Calu3 (cell line): ENCODE measurements around the gene APC2. TPM values are rescaled to one million over a fixed set of nuclear protein-coding genes. Genes with fewer than 3 reads are reported as not detected.
"Not testable (repeated sequence)": the region's sequence is repeated elsewhere in the genome, so short reads cannot be mapped to it uniquely, and the experiment has no call there.

Source experiments
- BruUV-seq: library from RNA; stranded (reverse); fragments of 400-500 nt; replicated peaks from 2 replicates; lab custom pipeline; 2021; lab: Mats Ljungman, UMichigan
- CTCF ChIA-PET: fragments of 300-600 bp; sonication (Branson Sonifier 250); formaldehyde crosslinking; loops from one replicate; lab custom pipeline; 2022; ENCODE audit warnings: antibody characterized with exemption; lab: Charles Lee
- DNase-seq: peaks from one replicate; pipeline ENCODE4 v3.0.0; 2022
- H3K27ac Mint-ChIP-seq: one replicate; pipeline ENCODE4 v1.8.0; 2022; ENCODE audit warnings: mixed read lengths; ENCODE audit not compliant: unreplicated experiment
- H3K27me3 Mint-ChIP-seq: one replicate; pipeline ENCODE4 v1.8.0; 2022; ENCODE audit warnings: mixed read lengths; ENCODE audit not compliant: unreplicated experiment
- H3K36me3 Mint-ChIP-seq: one replicate; pipeline ENCODE4 v1.8.0; 2022; ENCODE audit warnings: mild to moderate bottlenecking, moderate library complexity, mixed read lengths; ENCODE audit not compliant: insufficient read depth, unreplicated experiment
- H3K4me1 Mint-ChIP-seq: one replicate; pipeline ENCODE4 v1.8.0; 2022; ENCODE audit warnings: mild to moderate bottlenecking, low read depth, mixed read lengths; ENCODE audit not compliant: unreplicated experiment
- H3K4me3 Mint-ChIP-seq: one replicate; pipeline ENCODE4 v1.8.0; 2022; ENCODE audit warnings: mild to moderate bottlenecking, low read depth, moderate library complexity, mixed read lengths; ENCODE audit not compliant: unreplicated experiment
- H3K9me3 Mint-ChIP-seq: one replicate; pipeline ENCODE4 v1.8.0; 2022; ENCODE audit warnings: low read depth, mixed read lengths; ENCODE audit not compliant: unreplicated experiment
- intact Hi-C: fragments of 100-400 bp; cut with micrococcal nuclease; formaldehyde crosslinking; loops from one replicate; pipeline ENCODE4 v1.10.0; 2022; ENCODE audit not compliant: unreplicated experiment
- total RNA-seq: library from RNA; stranded (reverse); gene quantifications from 2 replicates; pipeline ENCODE4 v1.2.3, GENCODE V29; 2022
- TF ChIP-seq, protein P1 (sequence below): fragments of 200-600 bp; IDR thresholded peaks from one replicate; pipeline ENCODE4 v1.8.0; 2022; ENCODE audit warnings: antibody characterized with exemption; ENCODE audit not compliant: unreplicated experiment

Gene APC2
- total RNA-seq, 1 experiment from 2014 or later, result 0.12 TPM

DNA sequence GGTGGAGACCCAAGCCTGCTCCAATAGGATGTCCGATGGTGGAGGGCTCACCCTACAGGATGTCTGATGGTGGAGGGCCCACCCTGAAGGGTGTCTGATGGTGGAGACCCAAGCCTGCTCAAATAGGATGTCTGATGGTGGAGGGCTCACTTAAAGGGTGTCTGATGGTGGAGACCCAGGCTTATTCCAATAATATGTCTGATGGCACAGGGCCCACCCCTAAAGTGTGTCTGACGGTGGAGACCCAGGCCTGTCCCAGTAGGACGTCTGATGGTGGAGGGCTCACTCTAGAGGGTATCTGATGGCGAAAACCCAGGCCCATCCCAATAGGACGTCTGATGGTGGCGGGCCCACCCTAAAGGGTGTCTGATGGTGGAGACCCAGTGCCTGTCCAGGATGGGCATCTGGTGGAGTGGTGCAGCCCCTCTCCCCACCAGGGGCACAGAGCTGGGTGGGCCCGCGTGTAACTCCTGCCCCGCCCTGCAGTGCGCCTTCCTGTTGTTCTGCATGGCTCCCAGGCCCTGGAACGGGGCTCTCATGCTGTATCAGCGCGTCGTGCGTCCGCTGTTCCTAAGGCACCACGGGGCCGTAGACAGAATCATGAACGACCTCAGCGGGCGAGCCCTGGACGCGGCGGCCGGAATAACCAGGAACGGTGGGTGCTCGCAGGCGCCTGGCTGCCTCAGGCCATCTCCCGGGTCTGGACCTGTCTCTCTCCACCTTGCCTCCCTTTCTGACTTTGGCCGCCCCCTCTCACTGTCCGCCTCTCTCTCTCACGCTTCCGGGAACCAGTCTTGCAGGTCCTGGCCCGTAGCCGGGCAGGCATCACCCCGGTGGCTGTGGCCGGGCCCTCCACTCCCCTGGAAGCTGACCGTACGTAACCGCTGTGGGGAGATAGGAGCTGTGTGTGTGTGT lies 46.1 kb downstream of the APC2 start:
- no TSS peak for BruUV-seq
- H3K27me3 Mint-ChIP-seq, result peaks cover 11% of the 10 kb centered on the region
- peaks cover 21% of the 10 kb centered on the region for H3K4me1 Mint-ChIP-seq
- TF ChIP-seq, protein P1, sequence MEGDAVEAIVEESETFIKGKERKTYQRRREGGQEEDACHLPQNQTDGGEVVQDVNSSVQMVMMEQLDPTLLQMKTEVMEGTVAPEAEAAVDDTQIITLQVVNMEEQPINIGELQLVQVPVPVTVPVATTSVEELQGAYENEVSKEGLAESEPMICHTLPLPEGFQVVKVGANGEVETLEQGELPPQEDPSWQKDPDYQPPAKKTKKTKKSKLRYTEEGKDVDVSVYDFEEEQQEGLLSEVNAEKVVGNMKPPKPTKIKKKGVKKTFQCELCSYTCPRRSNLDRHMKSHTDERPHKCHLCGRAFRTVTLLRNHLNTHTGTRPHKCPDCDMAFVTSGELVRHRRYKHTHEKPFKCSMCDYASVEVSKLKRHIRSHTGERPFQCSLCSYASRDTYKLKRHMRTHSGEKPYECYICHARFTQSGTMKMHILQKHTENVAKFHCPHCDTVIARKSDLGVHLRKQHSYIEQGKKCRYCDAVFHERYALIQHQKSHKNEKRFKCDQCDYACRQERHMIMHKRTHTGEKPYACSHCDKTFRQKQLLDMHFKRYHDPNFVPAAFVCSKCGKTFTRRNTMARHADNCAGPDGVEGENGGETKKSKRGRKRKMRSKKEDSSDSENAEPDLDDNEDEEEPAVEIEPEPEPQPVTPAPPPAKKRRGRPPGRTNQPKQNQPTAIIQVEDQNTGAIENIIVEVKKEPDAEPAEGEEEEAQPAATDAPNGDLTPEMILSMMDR, result no peak
- no peak for DNase-seq
- no peaks in the 10 kb centered on the region for H3K9me3 Mint-ChIP-seq
- intact Hi-C loops, result no loop called here
- H3K27ac Mint-ChIP-seq, result no peak overlapping the region
- CTCF ChIA-PET, result no interaction called here
- peaks cover 5% of the 10 kb centered on the region for H3K36me3 Mint-ChIP-seq
- peak overlapping the region; percentile 53 for H3K4me3 Mint-ChIP-seq

DNA sequence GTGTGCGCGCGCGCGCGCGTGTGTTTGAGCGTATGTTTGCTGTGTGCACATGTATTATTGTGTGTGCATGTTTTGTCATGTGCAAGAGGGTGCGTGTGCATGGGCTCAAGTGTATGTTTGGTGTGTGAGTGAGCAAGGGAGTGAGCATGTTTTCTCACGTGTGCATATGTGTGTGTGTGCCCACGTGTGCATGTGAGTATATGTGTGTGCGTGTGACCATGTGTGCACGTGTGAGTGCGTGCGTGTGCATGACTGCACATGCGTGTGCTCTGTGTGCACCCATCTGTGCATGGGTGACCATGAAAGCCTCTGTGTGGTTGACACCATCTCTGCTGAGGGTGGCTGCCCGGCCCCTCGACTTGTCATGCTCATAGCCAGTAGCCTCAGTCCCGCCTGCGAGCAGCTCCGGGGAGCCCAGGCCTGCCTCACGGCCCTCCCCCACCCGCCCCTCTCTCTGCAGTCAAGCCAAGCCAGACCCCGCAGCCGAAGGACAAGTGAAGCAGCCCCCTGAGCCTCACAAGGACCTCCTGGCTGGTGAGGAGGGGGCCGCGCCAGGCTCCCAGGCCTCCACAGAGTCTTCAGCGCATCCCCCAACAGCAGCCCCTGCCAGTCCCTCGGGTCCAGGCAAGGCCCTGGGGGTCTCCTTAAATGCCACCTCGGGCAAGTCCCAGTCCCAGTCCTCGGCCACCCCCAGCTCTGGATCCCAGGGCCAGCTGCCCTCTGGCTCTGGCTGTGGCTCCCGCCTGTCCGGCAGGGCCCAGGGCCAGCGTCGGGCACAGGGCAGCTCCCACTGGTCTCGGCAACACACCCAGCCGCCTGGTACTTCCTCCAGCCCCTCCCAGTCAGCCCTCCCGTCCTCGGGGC lies 47.0 kb downstream of the APC2 start:
- BruUV-seq, result no TSS peak

DNA sequence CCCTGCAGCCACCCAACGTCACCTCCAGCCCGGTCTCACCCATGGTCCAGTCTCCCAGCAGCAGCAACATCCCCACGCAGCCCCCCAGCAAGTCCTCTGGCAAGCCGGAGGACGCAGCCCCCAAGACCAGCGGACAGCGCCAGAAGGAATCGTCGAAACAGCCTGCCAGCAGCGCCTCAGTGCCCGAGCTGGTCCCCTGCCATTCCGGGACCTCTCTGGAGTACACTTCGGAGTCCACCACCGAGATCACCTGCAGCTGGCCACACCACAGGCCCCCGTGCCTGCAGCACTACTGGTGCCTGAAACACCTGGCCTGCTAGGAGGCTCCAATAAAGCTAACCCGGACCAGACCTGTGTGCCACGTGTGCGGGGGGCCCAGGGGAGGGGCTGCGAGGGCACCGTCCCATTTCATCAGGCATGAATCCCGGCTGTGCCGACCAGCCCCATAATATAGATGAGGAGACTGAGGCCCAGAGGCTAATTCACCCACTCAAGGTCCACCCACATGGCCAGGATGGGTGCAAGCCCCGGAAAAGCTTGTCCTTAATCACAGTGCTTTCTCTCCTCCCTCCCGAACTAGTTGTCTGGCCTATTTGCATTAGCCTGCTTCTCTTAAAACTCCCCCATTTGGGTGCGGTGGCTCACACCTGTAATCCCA lies 47.8 kb downstream of the APC2 start:
- H3K4me1 Mint-ChIP-seq, result peaks cover 9% of the 10 kb centered on the region
- intact Hi-C loops, result no loop called here
- CTCF ChIA-PET, result no interaction called here

More for the DNA sequence above, 47.0 kb downstream of the APC2 start:
- TF ChIP-seq, protein P1, result no peak
- intact Hi-C loops, result no loop called here
- Mint-ChIP-seq H3K4me1 (peaks cover 17% of the 10 kb centered on the region), H3K9me3 (no peaks in the 10 kb centered on the region), H3K27me3 (peaks cover 11% of the 10 kb centered on the region), H3K36me3 (peaks cover 5% of the 10 kb centered on the region), H3K27ac (no peak overlapping the region), H3K4me3 (peak overlapping the region; percentile 53)
- no peak for DNase-seq
- CTCF ChIA-PET, result no interaction called here

DNA sequence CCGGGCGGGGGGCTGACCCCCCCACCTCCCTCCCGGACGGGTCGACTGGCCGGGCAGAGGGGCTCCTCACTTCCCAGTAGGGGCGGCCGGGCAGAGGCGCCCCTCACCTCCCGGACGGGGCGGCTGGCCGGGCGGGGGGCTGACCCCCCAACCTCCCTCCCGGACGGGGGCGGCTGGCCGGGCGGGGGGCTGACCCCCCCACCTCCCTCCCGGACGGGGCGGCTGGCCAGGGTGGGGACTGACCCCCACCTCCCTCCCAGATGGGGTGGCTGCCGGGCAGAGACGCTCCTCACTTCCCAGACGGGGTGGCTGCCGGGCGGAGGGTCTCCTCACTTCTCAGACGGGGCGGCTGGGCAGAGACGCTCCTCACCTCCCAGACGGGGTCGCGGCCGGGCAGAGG lies 49.3 kb downstream of the APC2 start:
- H3K36me3 Mint-ChIP-seq, BruUV-seq, H3K27ac Mint-ChIP-seq, H3K4me3 Mint-ChIP-seq, CTCF ChIA-PET, H3K4me1 Mint-ChIP-seq, DNase-seq, H3K9me3 Mint-ChIP-seq, intact Hi-C loops: not testable (repeated sequence)
- peaks cover 11% of the 10 kb centered on the region for H3K27me3 Mint-ChIP-seq

More for the DNA sequence above, 47.8 kb downstream of the APC2 start:
- Mint-ChIP-seq H3K4me3 (no peak overlapping the region), H3K9me3 (no peaks in the 10 kb centered on the region), H3K27me3 (peaks cover 11% of the 10 kb centered on the region), H3K36me3 (no peaks in the 10 kb centered on the region), H3K27ac (no peak overlapping the region)
- BruUV-seq, result no TSS peak
- no peak for DNase-seq
- TF ChIP-seq, protein P1, result no peak
